AG04449 (cell line): ENCODE measurements around the gene ITGA8.

Experiments used
- CTCF ChIA-PET: fragments of 350-600 bp; formaldehyde crosslinking; extraction: SDS; loops from one replicate; lab custom pipeline; 2021; ENCODE audit warnings: antibody characterized with exemption; lab: Yijun Ruan, JAX
- POLR2A ChIA-PET: fragments of 400-600, 350-600 bp; formaldehyde crosslinking; extraction: SDS; loops from one replicate; lab custom pipeline; 2020; ENCODE audit warnings: antibody characterized with exemption, inconsistent platforms; lab: Yijun Ruan, JAX
- DNase-seq: peaks from one replicate; pipeline ENCODE4 v3.0.0-alpha.2; 2010; ENCODE audit warnings: low read depth, low spot score
- H3K4me3 ChIP-seq: 2 replicates; pipeline ENCODE4 v1.5.1; 2011; ENCODE audit warnings: low read depth, mild to moderate bottlenecking, control low read depth, low read length
- CTCF ChIP-seq: IDR thresholded peaks from one replicate; pipeline ENCODE4 v1.5.1; 2011; ENCODE audit warnings: mild to moderate bottlenecking, moderate library complexity, low read length, control low read depth, inconsistent platforms; ENCODE audit not compliant: insufficient read depth; ENCODE audit errors: missing control alignments

The ITGA8 gene

GRCh38 chr10:15744217-15744865 is 24.6 kb upstream of the ITGA8 start:
- ChIA-PET POLR2A (no interaction called here), CTCF (interaction anchor here (0.8 to 4.1 kb wide), 13 partner anchors 14 to 316 kb away, joined by 3 to 17 read pairs (median 5); partner anchors contain the start of gene ITGA8)
- no peak overlapping the region for H3K4me3 ChIP-seq
- DNase-seq, result no peak
- TF ChIP-seq CTCF, result peak; percentile 57

GRCh38 chr10:15743443-15743842 is 23.7 kb upstream of the ITGA8 start:
- no peak for TF ChIP-seq CTCF
- DNase-seq, result no peak
- no peak overlapping the region for H3K4me3 ChIP-seq
- ChIA-PET CTCF (interaction anchor here (1.0 to 1.8 kb wide), 4 partner anchors 10 to 323 kb away, joined by 3 to 11 read pairs (median 4); no protein-coding TSS in a partner anchor), POLR2A (no interaction called here)

GRCh38 chr10:15742836-15743235 is 23.1 kb upstream of the ITGA8 start:
- TF ChIP-seq CTCF, result no peak
- no peak for DNase-seq
- H3K4me3 ChIP-seq, result no peak overlapping the region
- ChIA-PET CTCF (interaction anchor here (0.6 to 1.8 kb wide), 5 partner anchors 9 to 323 kb away, joined by 3 to 11 read pairs (median 3); no protein-coding TSS in a partner anchor), POLR2A (no interaction called here)

GRCh38 chr10:15742102-15742501 is 22.4 kb upstream of the ITGA8 start:
- DNase-seq, result no peak
- ChIA-PET CTCF (interaction anchor here (0.7 to 1.8 kb wide), 4 partner anchors 9 to 313 kb away, joined by 3 to 11 read pairs (median 4); no protein-coding TSS in a partner anchor), POLR2A (no interaction called here)
- no peak overlapping the region for H3K4me3 ChIP-seq
- TF ChIP-seq CTCF, result no peak

GRCh38 chr10:15741581-15741980 is 21.9 kb upstream of the ITGA8 start:
- no peak overlapping the region for H3K4me3 ChIP-seq
- DNase-seq, result no peak
- POLR2A ChIA-PET, result no interaction called here
- no peak for TF ChIP-seq CTCF
- CTCF ChIA-PET, result interaction anchor here (0.7 to 3.4 kb wide), 3 partner anchors 10 to 310 kb away, joined by 3 to 31 read pairs (median 3); no protein-coding TSS in a partner anchor

GRCh38 chr10:15740261-15740660 is 20.5 kb upstream of the ITGA8 start:
- DNase-seq, result no peak
- CTCF ChIA-PET, result interaction anchor here (0.8 to 3.4 kb wide), 8 partner anchors 9 to 321 kb away, joined by 3 to 31 read pairs (median 4); no protein-coding TSS in a partner anchor
- POLR2A ChIA-PET, result no interaction called here
- no peak for TF ChIP-seq CTCF
- H3K4me3 ChIP-seq, result no peak overlapping the region
